HL-60 (cell line): ENCODE data around the gene MARCHF3.
"Not testable (repeated sequence)": the region's sequence is repeated elsewhere in the genome, so short reads cannot be mapped to it uniquely, and the experiment has no call there.

ENCODE experiments used
- DNase-seq, 2 experiments: peaks; one replicate each; pipeline ENCODE4 v3.0.0-alpha.2; 2010 to 2020; ENCODE audit warnings: low read depth in 1 of 2, low spot score in 1 of 2
- H3K27ac ChIP-seq: fragments of 250-450 bp; sonication (Bioruptor Pico); replicated peaks from 2 replicates; pipeline ENCODE4 v1.5.1; 2020; ENCODE audit warnings: mild to moderate bottlenecking, moderate library complexity
- H3K27me3 ChIP-seq: fragments of 250-450 bp; sonication (Bioruptor Pico); 2 replicates; pipeline ENCODE4 v1.5.1; 2021; ENCODE audit warnings: mild to moderate bottlenecking, moderate library complexity; ENCODE audit not compliant: insufficient read depth, poor library complexity, severe bottlenecking
- H3K4me3 ChIP-seq: replicated peaks from 2 replicates; pipeline ENCODE4 v1.5.1; 2011; ENCODE audit warnings: mild to moderate bottlenecking, control low read depth, low read length; ENCODE audit not compliant: insufficient read depth
- GABPA ChIP-seq: IDR thresholded peaks from 2 replicates; pipeline ENCODE4 v1.6.1; 2012; ENCODE audit warnings: low read depth
- POLR2AphosphoS5 ChIP-seq: IDR thresholded peaks from 2 replicates; pipeline ENCODE4 v1.6.1; 2012; ENCODE audit warnings: low read depth
- SPI1 ChIP-seq: IDR thresholded peaks from 2 replicates; pipeline ENCODE4 v1.6.1; 2012; ENCODE audit warnings: low read depth, mild to moderate bottlenecking, borderline replicate concordance
- TF ChIP-seq, protein P1 (sequence below): IDR thresholded peaks from one replicate; pipeline ENCODE4 v1.5.1; 2011; ENCODE audit warnings: low read length, control low read depth, inconsistent platforms; ENCODE audit not compliant: insufficient read depth
- TF ChIP-seq, protein P2 (sequence below): IDR thresholded peaks from 2 replicates; pipeline ENCODE4 v1.6.1; 2012; ENCODE audit warnings: low read depth; ENCODE audit not compliant: insufficient replicate concordance

MARCHF3 gene

DNA sequence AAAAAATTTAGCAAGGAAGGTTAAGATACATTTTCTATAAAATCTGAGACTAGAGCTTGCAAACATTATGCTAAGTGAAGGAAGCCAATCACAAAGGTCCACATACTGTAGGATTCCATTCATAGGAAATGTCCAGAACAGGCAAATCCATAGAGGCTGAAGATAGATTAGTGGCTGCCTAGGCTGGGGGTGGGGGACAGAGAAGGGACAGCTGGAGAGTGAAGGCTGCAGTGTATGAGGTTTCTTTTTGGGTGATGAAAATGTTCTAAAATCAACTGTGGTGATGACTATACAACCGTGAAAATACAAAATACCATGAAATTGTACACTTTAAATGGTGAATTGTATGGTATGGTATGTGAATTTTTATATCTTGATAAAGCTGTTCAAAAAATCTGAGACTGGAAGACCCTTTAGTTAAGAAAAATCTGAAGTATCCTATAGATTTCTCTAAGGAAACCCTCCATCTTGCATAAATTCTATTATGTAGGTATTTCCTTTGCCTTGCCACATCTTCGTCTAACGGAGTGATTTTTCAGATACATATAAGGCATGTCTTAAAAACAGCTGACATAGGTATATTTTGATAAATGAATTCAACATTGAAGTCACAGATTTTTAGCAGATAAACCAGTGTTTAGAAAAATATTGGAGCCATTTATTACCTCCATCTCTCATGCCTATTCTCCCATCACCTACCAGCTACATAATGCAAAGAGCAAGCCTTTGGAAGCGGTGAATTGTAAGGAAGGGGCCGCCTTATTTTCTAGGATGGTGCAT is 132.3 kb downstream of the MARCHF3 start:
- Histone ChIP-seq H3K27ac (no peak overlapping the region), H3K27me3 (no peaks in the 10 kb centered on the region), H3K4me3 (no peak overlapping the region)
- TF ChIP-seq, protein P1, sequence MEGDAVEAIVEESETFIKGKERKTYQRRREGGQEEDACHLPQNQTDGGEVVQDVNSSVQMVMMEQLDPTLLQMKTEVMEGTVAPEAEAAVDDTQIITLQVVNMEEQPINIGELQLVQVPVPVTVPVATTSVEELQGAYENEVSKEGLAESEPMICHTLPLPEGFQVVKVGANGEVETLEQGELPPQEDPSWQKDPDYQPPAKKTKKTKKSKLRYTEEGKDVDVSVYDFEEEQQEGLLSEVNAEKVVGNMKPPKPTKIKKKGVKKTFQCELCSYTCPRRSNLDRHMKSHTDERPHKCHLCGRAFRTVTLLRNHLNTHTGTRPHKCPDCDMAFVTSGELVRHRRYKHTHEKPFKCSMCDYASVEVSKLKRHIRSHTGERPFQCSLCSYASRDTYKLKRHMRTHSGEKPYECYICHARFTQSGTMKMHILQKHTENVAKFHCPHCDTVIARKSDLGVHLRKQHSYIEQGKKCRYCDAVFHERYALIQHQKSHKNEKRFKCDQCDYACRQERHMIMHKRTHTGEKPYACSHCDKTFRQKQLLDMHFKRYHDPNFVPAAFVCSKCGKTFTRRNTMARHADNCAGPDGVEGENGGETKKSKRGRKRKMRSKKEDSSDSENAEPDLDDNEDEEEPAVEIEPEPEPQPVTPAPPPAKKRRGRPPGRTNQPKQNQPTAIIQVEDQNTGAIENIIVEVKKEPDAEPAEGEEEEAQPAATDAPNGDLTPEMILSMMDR = no peak
- no peak for DNase-seq

DNA sequence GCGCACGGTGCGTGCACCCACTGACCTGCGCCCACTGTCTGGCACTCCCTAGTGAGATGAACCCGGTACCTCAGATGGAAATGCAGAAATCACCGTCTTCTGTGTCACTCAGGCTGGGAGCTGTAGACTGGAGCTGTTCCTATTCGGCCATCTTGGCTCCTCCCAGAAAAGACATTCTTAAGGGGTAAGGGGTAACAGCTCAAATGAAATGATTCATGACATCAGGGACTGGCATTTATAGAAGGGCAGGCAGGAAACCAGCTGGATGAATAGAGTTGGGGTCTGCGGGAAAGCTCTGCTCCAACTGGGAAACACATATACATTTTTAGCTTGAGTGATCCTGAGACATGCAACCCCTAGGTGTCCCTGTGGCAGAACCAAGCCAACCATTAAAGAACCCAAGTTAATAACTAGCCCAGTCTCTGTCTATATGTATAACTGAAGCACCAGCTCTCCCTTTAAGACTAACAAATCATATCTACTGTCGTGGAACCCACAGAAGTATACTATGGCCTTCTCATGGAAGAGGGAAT is 134.1 kb downstream of the MARCHF3 start:
- no peak for TF ChIP-seq POLR2AphosphoS5
- TF ChIP-seq, protein P2, sequence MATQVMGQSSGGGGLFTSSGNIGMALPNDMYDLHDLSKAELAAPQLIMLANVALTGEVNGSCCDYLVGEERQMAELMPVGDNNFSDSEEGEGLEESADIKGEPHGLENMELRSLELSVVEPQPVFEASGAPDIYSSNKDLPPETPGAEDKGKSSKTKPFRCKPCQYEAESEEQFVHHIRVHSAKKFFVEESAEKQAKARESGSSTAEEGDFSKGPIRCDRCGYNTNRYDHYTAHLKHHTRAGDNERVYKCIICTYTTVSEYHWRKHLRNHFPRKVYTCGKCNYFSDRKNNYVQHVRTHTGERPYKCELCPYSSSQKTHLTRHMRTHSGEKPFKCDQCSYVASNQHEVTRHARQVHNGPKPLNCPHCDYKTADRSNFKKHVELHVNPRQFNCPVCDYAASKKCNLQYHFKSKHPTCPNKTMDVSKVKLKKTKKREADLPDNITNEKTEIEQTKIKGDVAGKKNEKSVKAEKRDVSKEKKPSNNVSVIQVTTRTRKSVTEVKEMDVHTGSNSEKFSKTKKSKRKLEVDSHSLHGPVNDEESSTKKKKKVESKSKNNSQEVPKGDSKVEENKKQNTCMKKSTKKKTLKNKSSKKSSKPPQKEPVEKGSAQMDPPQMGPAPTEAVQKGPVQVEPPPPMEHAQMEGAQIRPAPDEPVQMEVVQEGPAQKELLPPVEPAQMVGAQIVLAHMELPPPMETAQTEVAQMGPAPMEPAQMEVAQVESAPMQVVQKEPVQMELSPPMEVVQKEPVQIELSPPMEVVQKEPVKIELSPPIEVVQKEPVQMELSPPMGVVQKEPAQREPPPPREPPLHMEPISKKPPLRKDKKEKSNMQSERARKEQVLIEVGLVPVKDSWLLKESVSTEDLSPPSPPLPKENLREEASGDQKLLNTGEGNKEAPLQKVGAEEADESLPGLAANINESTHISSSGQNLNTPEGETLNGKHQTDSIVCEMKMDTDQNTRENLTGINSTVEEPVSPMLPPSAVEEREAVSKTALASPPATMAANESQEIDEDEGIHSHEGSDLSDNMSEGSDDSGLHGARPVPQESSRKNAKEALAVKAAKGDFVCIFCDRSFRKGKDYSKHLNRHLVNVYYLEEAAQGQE = no peak
- TF ChIP-seq, protein P1 = no peak
- TF ChIP-seq SPI1 = no peak
- H3K4me3 ChIP-seq = no peak overlapping the region
- no peaks in the 10 kb centered on the region for H3K27me3 ChIP-seq
- no peak for DNase-seq
- no peak overlapping the region for H3K27ac ChIP-seq

- not testable (repeated sequence) for H3K27ac ChIP-seq, H3K27me3 ChIP-seq, DNase-seq, H3K4me3 ChIP-seq
Observed at GRCh38 chr5:126895712-126896111, 134.6 kb downstream of the MARCHF3 start.

- not testable (repeated sequence) for H3K4me3 ChIP-seq, H3K27ac ChIP-seq, DNase-seq, H3K27me3 ChIP-seq
Observed at GRCh38 chr5:126890414-126890813, 139.9 kb downstream of the MARCHF3 start.

- no peaks in the 10 kb centered on the region for H3K27me3 ChIP-seq
- TF ChIP-seq, protein P2 = no peak
- TF ChIP-seq GABPA (no peak), SPI1 (no peak), POLR2AphosphoS5 (no peak)
- TF ChIP-seq, protein P1 = no peak
Observed at GRCh38 chr5:126888175-126888574, 142.2 kb downstream of the MARCHF3 start.

More at GRCh38 chr5:126888175-126888574, 142.2 kb downstream of the MARCHF3 start:
- Histone ChIP-seq H3K27ac (no peak overlapping the region), H3K4me3 (no peak overlapping the region)
- no peak for DNase-seq
